ENCODE data around the gene LZTR1.

- TF ChIP-seq EZH2 (IDR thresholded peaks at IDR 0.05; ENCODE audit: low read depth), result no peak
- TF ChIP-seq CTCF (conservative IDR thresholded peaks at IDR 0.05), result no peak
These were observed 15.6 kb downstream of the LZTR1 start for GRCh38 chr22:20997536-20998257.

Data from PC-9 (cell line).